H1 (cell line): ENCODE measurements around the gene CDC45. TPM values are rescaled to one million over a fixed set of nuclear protein-coding genes. Genes with fewer than 3 reads are reported as not detected.

ENCODE experiments used
- CTCF ChIA-PET: fragments of 300-600 bp; sonication (Branson Sonifier 250); formaldehyde crosslinking; loops from one replicate; lab custom pipeline; 2021; ENCODE audit not compliant: partially characterized antibody; lab: Charles Lee
- POLR2A ChIA-PET: fragments of 300-600 bp; sonication (Branson Sonifier 250); formaldehyde crosslinking; loops from one replicate; lab custom pipeline; 2021; ENCODE audit warnings: inconsistent platforms; ENCODE audit not compliant: partially characterized antibody; lab: Charles Lee
- DNase-seq, 2 experiments: peaks; one replicate each; pipeline versions ENCODE4 v3.0.0 to v3.0.0-alpha.2; 2010 to 2022; ENCODE audit warnings: low spot score in 2 of 2, low read depth in 1 of 2, mixed read lengths in 1 of 2
- FAIRE-seq: peaks from 2 replicates; lab custom pipeline; 2011; peaks lifted over from hg19 to GRCh38; lab: Jason Lieb, UNC
- H2AFZ ChIP-seq: 2 replicates; pipeline ENCODE4 v1.8.1; 2012; ENCODE audit warnings: low read length, inconsistent platforms
- H2AK5ac ChIP-seq: 2 replicates; pipeline ENCODE4 v1.6.1; 2013; ENCODE audit warnings: low read depth, low read length
- H2BK120ac ChIP-seq: replicated peaks from 2 replicates; pipeline ENCODE3; 2013; ENCODE audit warnings: low read depth, low read length, inconsistent platforms
- H2BK12ac ChIP-seq: 2 replicates; pipeline ENCODE4 v1.6.1; 2013; ENCODE audit warnings: low read depth, low read length
- H2BK15ac ChIP-seq: 2 replicates; pipeline ENCODE4 v1.6.1; 2013; ENCODE audit warnings: low read length
- H2BK20ac ChIP-seq: 2 replicates; pipeline ENCODE4 v1.6.1; 2013; ENCODE audit warnings: low read length
- H2BK5ac ChIP-seq: 2 replicates; pipeline ENCODE4 v1.6.1; 2013; ENCODE audit warnings: low read depth, low read length
- H3K14ac ChIP-seq: 2 replicates; pipeline ENCODE4 v1.6.1; 2013; ENCODE audit warnings: inconsistent platforms; ENCODE audit not compliant: insufficient read length
- H3K18ac ChIP-seq: 2 replicates; pipeline ENCODE4 v1.6.1; 2013; ENCODE audit warnings: low read length; ENCODE audit errors: extremely low read depth
- H3K23ac ChIP-seq: 2 replicates; pipeline ENCODE4 v1.6.1; 2013; ENCODE audit warnings: inconsistent platforms; ENCODE audit not compliant: insufficient read length
- H3K23me2 ChIP-seq: 2 replicates; pipeline ENCODE4 v1.6.1; 2013; ENCODE audit warnings: low read depth, low read length
- H3K27ac ChIP-seq: 2 replicates; pipeline ENCODE4 v1.6.1; 2011; ENCODE audit warnings: low read depth, low read length, inconsistent platforms
- H3K27me3 ChIP-seq, 4 experiments: replicated peaks in 1 of 4; 1 replicate in 1 of 4; 2 replicates in 3 of 4; pipeline versions ENCODE4 v1.6.1 to v1.8.1; 2011 to 2013; ENCODE audit warnings: low read length in 3 of 4, mild to moderate bottlenecking in 3 of 4, inconsistent platforms in 2 of 4, mixed read lengths in 2 of 4, moderate library complexity in 1 of 4; ENCODE audit not compliant: control insufficient read depth in 3 of 4, insufficient read depth in 3 of 4; ENCODE audit errors: extremely low read depth in 1 of 4
- H3K36me3 ChIP-seq, 4 experiments: 2 replicates each; pipeline versions ENCODE4 v1.6.1 to v1.8.1; 2011 to 2013; ENCODE audit warnings: mild to moderate bottlenecking in 4 of 4, low read length in 3 of 4, moderate library complexity in 2 of 4, control low read depth in 1 of 4, inconsistent platforms in 1 of 4; ENCODE audit not compliant: insufficient read depth in 4 of 4, control insufficient read depth in 2 of 4
- H3K4ac ChIP-seq: replicated peaks from 2 replicates; pipeline ENCODE3; 2013; ENCODE audit warnings: low read length, low read depth, mixed read lengths, inconsistent platforms; ENCODE audit not compliant: insufficient read length
- H3K4me1 ChIP-seq, 4 experiments: replicated peaks in 1 of 4; 1 replicate in 1 of 4; 2 replicates in 3 of 4; pipeline versions ENCODE4 v1.6.1 to v1.8.1; 2011 to 2013; ENCODE audit warnings: low read length in 3 of 4, inconsistent platforms in 2 of 4, mixed read lengths in 1 of 4; ENCODE audit not compliant: insufficient read depth in 4 of 4, control insufficient read depth in 3 of 4
- H3K4me2 ChIP-seq, 2 experiments: 2 replicates each; pipeline versions ENCODE4 v1.6.1 to v1.8.1; 2011 to 2013; ENCODE audit warnings: low read depth in 2 of 2, low read length in 2 of 2, control low read depth in 1 of 2, inconsistent platforms in 1 of 2, mild to moderate bottlenecking in 1 of 2; ENCODE audit not compliant: insufficient read depth in 1 of 2
- H3K4me3 ChIP-seq, 4 experiments: fragments of 200-600, 300-600 bp in 1 of 4; sonication (generic), shearing (Covaris generic), sonication (Bioruptor Twin) in 1 of 4; 2 replicates each; pipeline versions ENCODE4 v1.5.1 to v1.8.1; 2011 to 2016; ENCODE audit warnings: low read length in 4 of 4, low read depth in 3 of 4, control low read depth in 2 of 4, inconsistent platforms in 2 of 4, mild to moderate bottlenecking in 2 of 4, mixed read lengths in 1 of 4, moderate library complexity in 1 of 4; ENCODE audit not compliant: insufficient read depth in 2 of 4; ENCODE audit errors: extremely low read depth in 1 of 4
- H3K56ac ChIP-seq: replicated peaks from 2 replicates; pipeline ENCODE3; 2013; ENCODE audit warnings: low read depth, mild to moderate bottlenecking, mixed read lengths, low read length, inconsistent platforms; ENCODE audit not compliant: insufficient read length
- H3K79me1 ChIP-seq: 2 replicates; pipeline ENCODE4 v1.6.1; 2013; ENCODE audit warnings: low read depth, low read length, control low read depth
- H3K79me2 ChIP-seq, 2 experiments: 2 replicates each; pipeline versions ENCODE4 v1.6.1 to v1.8.1; 2012 to 2013; ENCODE audit warnings: low read length in 2 of 2, mild to moderate bottlenecking in 2 of 2, inconsistent platforms in 1 of 2; ENCODE audit not compliant: insufficient read depth in 2 of 2, control insufficient read depth in 1 of 2
- H3K9ac ChIP-seq, 4 experiments: replicated peaks in 1 of 4; 1 replicate in 1 of 4; 2 replicates in 3 of 4; pipeline versions ENCODE4 v1.6.1 to v1.8.1; 2011 to 2013; ENCODE audit warnings: low read depth in 3 of 4, low read length in 3 of 4, control low read depth in 2 of 4, mild to moderate bottlenecking in 2 of 4, moderate library complexity in 2 of 4, inconsistent platforms in 1 of 4; ENCODE audit errors: extremely low read depth in 1 of 4
- H3K9me3 ChIP-seq, 2 experiments: 2 replicates each; pipeline versions ENCODE4 v1.6.1 to v1.8.1; 2012 to 2013; ENCODE audit warnings: mild to moderate bottlenecking in 2 of 2, moderate library complexity in 2 of 2, control low read depth in 1 of 2, inconsistent platforms in 1 of 2, low read depth in 1 of 2, low read length in 1 of 2, mixed read lengths in 1 of 2; ENCODE audit not compliant: insufficient read depth in 2 of 2
- H4K20me1 ChIP-seq, 2 experiments: replicated peaks in 1 of 2; 2 replicates each; pipeline versions ENCODE3 to v1.8.1; 2011 to 2013; ENCODE audit warnings: inconsistent platforms in 2 of 2, low read length in 2 of 2, mild to moderate bottlenecking in 1 of 2; ENCODE audit not compliant: insufficient read depth in 2 of 2, control insufficient read depth in 1 of 2
- H4K5ac ChIP-seq: 2 replicates; pipeline ENCODE4 v1.6.1; 2013; ENCODE audit warnings: low read length, low read depth, mixed read lengths, inconsistent platforms; ENCODE audit not compliant: insufficient read length
- H4K8ac ChIP-seq: 2 replicates; pipeline ENCODE4 v1.8.0; 2013; ENCODE audit warnings: mild to moderate bottlenecking, moderate library complexity, low read length, inconsistent platforms; ENCODE audit not compliant: insufficient read depth; ENCODE audit errors: extremely low read depth
- H4K91ac ChIP-seq: replicated peaks from 2 replicates; pipeline ENCODE3; 2013; ENCODE audit warnings: low read length, mixed read lengths, inconsistent platforms; ENCODE audit not compliant: insufficient read length
- ASH2L ChIP-seq: fragments of 200-600, 300-600 bp; sonication (generic); IDR thresholded peaks from one replicate; pipeline ENCODE4 v1.7.1; 2017; ENCODE audit warnings: low read length
- BACH1 ChIP-seq: IDR thresholded peaks from 2 replicates; pipeline ENCODE4 v1.6.1; 2012; ENCODE audit warnings: low read length, improper control_type of control experiment
- EGR1 ChIP-seq: IDR thresholded peaks from 2 replicates; pipeline ENCODE4 v1.6.1; 2011; ENCODE audit warnings: low read depth, low read length, borderline replicate concordance
- EP300 ChIP-seq, 2 experiments: IDR thresholded peaks; 1 replicate in 1 of 2; 2 replicates in 1 of 2; pipeline ENCODE4 v1.6.1; 2011 to 2012; ENCODE audit warnings: low read depth in 2 of 2, low read length in 2 of 2, mild to moderate bottlenecking in 2 of 2, borderline replicate concordance in 1 of 2, inconsistent platforms in 1 of 2, moderate library complexity in 1 of 2
- KDM1A ChIP-seq: fragments of 200-600, 300-600 bp; sonication (generic); IDR thresholded peaks from 2 replicates; pipeline ENCODE4 v1.7.1; 2016; ENCODE audit warnings: mild to moderate bottlenecking, low read length, borderline replicate concordance
- RAD21 ChIP-seq, 2 experiments: IDR thresholded peaks in 1 of 2; conservative IDR thresholded peaks in 1 of 2; 2 replicates each; pipeline ENCODE4 v1.6.1; 2011; ENCODE audit warnings: low read depth in 2 of 2, low read length in 2 of 2, improper control_type of control experiment in 1 of 2, inconsistent platforms in 1 of 2, mild to moderate bottlenecking in 1 of 2, moderate library complexity in 1 of 2
- SAP30 ChIP-seq: fragments of 300-600 bp; sonication (generic); IDR thresholded peaks from 2 replicates; pipeline ENCODE4 v1.7.1; 2012; ENCODE audit warnings: low read length, moderate library complexity, mild to moderate bottlenecking, inconsistent platforms; ENCODE audit not compliant: insufficient read depth, insufficient replicate concordance
- SP1 ChIP-seq: IDR thresholded peaks from 2 replicates; pipeline ENCODE4 v1.6.1; 2011; ENCODE audit warnings: low read depth, low read length
- TBP ChIP-seq: IDR thresholded peaks from 2 replicates; pipeline ENCODE4 v1.6.1; 2011; ENCODE audit warnings: low read depth, low read length, improper control_type of control experiment
- USF2 ChIP-seq: IDR thresholded peaks from 2 replicates; pipeline ENCODE4 v1.6.1; 2011; ENCODE audit warnings: low read length, improper control_type of control experiment
- ZNF274 ChIP-seq: IDR thresholded peaks from 2 replicates; pipeline ENCODE4 v1.7.0; 2012; ENCODE audit warnings: low read length, borderline replicate concordance; ENCODE audit errors: extremely low read depth
- WGBS, 2 experiments: shearing (Covaris generic) in 1 of 2; methylation state at CpG; one replicate each; pipeline versions ENCODE4 v1.1.6 to v1.1.7; 2013 to 2015; ENCODE audit warnings: low lambda C conversion rate in 2 of 2, mixed read lengths in 2 of 2, inconsistent platforms in 1 of 2, low coverage in 1 of 2, missing lambda C conversion rate in 1 of 2; ENCODE audit not compliant: insufficient replicate concordance in 2 of 2, insufficient coverage in 1 of 2, insufficient read length in 1 of 2; ENCODE audit errors: extremely low coverage in 1 of 2, missing lambda C conversion rate in 1 of 2; 5-methylcytosine and 5-hydroxymethylcytosine counted together
- polyA plus RNA-seq, 7 experiments: library from polyadenylated mRNA; depleted of rRNA in 3 of 7; stranded (reverse) in 5 of 7; unstranded in 2 of 7; fragments of >200 nt in 5 of 7; fragments of 200-250 nt in 2 of 7; gene quantifications; 1 replicate in 5 of 7; 2 replicates in 1 of 7; 4 replicates in 1 of 7; pipeline versions ENCODE4 v1.2.1 to v1.2.3, GENCODE V29; 2011 to 2013; ENCODE audit warnings: missing spikeins in 2 of 7, mixed read lengths in 2 of 7
- total RNA-seq: library from RNA; stranded (reverse); fragmentation: NEBNext Ultra II Directional; extraction: Animal tissue kit (Norgen Biotek cat#: 25700); gene quantifications from 2 replicates; pipeline ENCODE4 v1.2.1, GENCODE V29; 2021

CDC45 gene
- total and polyA plus RNA-seq, 2 of the 8 experiments (the other 6 are each of a cell fraction or from before 2014, with no cell fraction given), result 31.9 to 37.7 TPM

GRCh38 chr22:19517171-19517500 is 37.4 kb downstream of the CDC45 start:
- no peak overlapping the region for H2BK120ac ChIP-seq
- no peak overlapping the region for H3K4me2 ChIP-seq
- no peak overlapping the region for H2AFZ ChIP-seq
- no peak overlapping the region for H3K14ac ChIP-seq
- 90% methylated on average over 10 of the region's 10 CpGs; no CpG with 5 or more reads in 1 of the 2 experiments for whole genome bisulfite sequencing, 2 experiments
- H3K4me1 ChIP-seq, result peaks cover 0 to 4% (median 0%) of the 10 kb centered on the region in 4 experiments; a peak in 2 of 7 replicates
- H3K23ac ChIP-seq, result no peak overlapping the region
- no peaks in the 10 kb centered on the region for H3K79me2 ChIP-seq
- no peak overlapping the region for H3K18ac ChIP-seq
- no peak overlapping the region for H3K27ac ChIP-seq
- no peak overlapping the region for H2BK15ac ChIP-seq
- H2BK12ac ChIP-seq, result no peak overlapping the region
- CTCF ChIA-PET, result interaction anchor here (1.6 kb wide), 1 partner anchor 113 kb away, joined by 10 read pairs; no protein-coding TSS in a partner anchor
- H3K4ac ChIP-seq, result no peak overlapping the region
- no peak overlapping the region for H4K5ac ChIP-seq
- no peak overlapping the region for H2AK5ac ChIP-seq
- peaks cover 0 to 6% (median 2%) of the 10 kb centered on the region in 4 experiments; a peak in 5 of 7 replicates for H3K27me3 ChIP-seq
- H3K4me3 ChIP-seq, result no peak overlapping the region
- H2BK5ac ChIP-seq, result no peak overlapping the region
- FAIRE-seq, result no peak
- no peaks in the 10 kb centered on the region for H3K23me2 ChIP-seq
- H4K91ac ChIP-seq, result no peak overlapping the region
- H4K20me1 ChIP-seq, result peaks cover 0 to 7% of the 10 kb centered on the region in 2 experiments
- H4K8ac ChIP-seq, result no peak overlapping the region
- no peaks in the 10 kb centered on the region for H3K79me1 ChIP-seq
- H3K9me3 ChIP-seq, result no peaks in the 10 kb centered on the region
- no peak overlapping the region for H2BK20ac ChIP-seq
- H3K9ac ChIP-seq, result no peak overlapping the region
- DNase-seq, result no peak
- peaks cover 2 to 30% (median 7%) of the 10 kb centered on the region in 4 experiments; a peak in 7 of 8 replicates for H3K36me3 ChIP-seq
- no peak overlapping the region for H3K56ac ChIP-seq
- POLR2A ChIA-PET, result interaction anchor here (1.2 to 1.9 kb wide), 4 partner anchors 11 to 130 kb away, joined by 3 to 10 read pairs (median 5); no protein-coding TSS in a partner anchor
- TF ChIP-seq EGR1 (no peak), RAD21 (IDR thresholded peaks at IDR 0.05 in 1 of 2, conservative IDR thresholded peaks at IDR 0.05 in 1 of 2; ENCODE audit: low read depth in 2 of 2, low read length in 2 of 2) (no peak), ASH2L (no peak), SP1 (no peak), KDM1A (no peak), BACH1 (no peak), TBP (no peak), USF2 (no peak), SAP30 (no peak), EP300 (IDR thresholded peaks at IDR 0.05; ENCODE audit: borderline replicate concordance in 1 of 2, low read depth in 2 of 2, low read length in 2 of 2) (no peak), ZNF274 (no peak)
- TF ChIP-seq, all 59 proteins: peak for 0
